ENCODE measurements around the gene NKX2-4.
A peak's percentile ranks its signal among the peaks of the same experiment; 100 is the strongest.

The NKX2-4 gene

DNA sequence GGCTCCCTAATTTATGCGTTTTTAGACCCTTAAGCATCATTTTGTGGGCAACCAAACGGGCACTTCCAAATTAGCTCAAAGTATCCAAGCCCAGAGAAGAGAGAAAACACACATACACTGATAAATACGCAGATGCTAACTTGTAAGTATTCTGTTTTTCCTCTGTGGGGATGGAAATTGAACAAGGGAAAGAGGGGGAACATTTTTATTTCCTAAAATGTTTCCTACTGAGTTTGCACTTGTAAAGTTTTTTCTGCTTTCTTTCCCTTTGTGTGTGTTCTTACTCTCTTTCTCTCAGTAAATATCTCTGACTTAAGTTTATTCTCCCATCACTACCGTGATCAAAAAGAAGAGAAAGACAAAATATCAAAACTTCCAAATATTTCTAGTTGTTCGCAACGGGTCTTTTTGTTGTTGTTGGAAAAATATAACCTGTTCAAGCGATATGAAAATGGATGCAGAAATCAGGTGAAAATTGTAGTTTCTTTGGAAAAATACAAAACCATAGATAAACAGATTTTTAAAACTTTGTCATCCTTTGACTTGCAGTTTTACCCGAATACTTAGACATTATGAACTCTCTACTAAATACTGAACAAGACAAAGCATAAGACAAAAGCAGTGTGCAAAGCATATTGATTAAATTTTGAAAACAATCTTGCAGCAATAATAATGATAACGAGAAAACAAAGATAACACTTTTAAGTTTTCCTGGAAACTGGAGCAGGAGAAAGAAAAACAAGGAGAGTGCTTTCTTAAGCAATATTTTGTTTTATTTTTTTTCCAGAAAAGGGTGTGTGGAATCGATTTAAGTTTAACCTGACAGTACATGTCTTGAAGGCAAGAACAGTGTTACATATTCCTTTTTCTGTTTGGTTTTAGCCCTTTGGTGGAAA, 1.0 kb upstream of the NKX2-4 start:
- DNase-seq, result no peak
- TF ChIP-seq GATA1 (IDR thresholded peaks at IDR 0.05; ENCODE audit: low read depth, low read length), result no peak
- TF ChIP-seq POLR2A (IDR thresholded peaks at IDR 0.05; ENCODE audit: low read length), result no peak

DNA sequence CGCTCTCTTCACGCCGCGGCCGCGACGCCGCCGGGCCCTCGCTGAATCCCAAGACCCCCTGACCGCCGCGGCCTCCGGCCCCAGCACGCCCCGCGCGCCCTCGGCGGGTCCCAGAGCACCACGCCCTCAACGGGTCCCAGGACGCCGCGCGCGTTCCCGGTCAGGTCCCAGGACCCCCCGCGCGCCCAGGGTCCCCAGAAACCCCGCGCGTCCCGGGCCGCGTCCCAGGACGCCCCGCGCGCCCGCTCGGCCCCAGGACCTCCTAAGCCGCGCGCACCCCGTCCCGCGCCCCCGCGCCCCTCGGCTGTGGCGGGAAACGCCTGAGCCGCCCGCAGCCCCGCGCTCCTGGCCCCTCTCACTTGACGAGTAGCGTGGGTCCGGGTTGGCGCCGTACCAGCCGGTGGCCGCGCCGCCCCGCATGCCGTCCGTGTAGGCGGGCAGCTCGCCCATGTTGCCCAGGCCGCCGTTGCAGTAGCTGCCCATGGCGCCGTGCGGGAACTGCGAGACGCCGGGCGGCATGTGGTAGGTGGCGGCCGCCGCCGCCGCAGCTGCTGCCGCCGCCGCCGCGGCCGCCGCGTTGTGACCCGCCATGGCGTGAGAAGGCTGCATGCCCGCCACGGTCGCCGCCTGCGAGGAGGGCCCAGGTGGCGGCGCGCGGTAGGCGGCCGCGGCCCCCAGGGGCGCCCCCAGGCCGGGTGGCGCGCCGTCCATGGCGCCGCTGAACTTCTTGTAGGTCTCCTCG, 556 bp downstream of the NKX2-4 start:
- DNase-seq, result peak; percentile 21 to 27
- TF ChIP-seq POLR2A (IDR thresholded peaks at IDR 0.05; ENCODE audit: low read length), result no peak

DNA sequence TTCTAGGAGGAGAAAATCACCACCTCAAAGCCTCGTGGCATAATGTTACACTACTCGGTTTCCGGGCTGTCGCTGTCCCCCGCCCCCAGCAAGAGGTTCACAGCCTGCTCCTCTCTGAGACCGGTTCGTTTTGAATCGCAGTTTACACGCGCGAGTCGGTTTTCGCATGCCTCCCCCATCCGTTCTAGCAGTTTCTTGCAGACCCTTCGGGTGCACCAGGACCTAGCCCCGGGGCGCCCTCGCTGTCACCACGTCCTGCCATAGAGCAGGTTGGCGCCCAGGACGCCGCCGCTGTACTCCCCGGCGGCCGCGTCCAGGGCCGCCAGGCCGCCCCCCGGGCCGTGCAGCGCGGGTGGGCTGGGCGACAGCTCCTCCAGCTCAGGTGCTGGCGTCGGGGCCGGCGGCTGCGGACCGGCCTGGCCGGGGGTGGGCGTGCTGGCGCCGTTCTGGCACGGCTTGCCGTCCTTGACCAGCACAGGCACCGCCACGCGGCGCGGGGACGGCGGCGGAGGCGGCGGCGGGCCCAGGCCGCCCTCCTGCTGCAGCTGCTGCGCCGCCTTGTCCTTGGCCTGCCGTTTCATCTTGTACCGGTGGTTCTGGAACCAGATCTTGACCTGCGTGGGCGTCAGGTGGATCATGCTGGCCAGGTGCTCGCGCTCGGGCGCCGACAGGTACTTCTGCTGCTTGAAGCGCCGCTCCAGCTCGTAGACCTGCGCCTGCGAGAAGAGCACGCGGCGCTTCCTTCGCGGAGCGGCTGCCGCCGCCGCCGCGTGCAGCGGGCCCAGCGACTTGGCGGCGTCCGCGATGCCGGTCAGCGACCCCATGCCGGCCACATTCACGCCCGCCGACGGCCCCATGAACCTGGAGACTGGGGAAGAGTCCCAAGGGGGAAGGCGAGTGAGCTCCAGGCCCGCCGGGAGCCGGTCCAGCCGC, 1.4 kb downstream of the NKX2-4 start:
- no peak for TF ChIP-seq POLR2A (IDR thresholded peaks at IDR 0.05; ENCODE audit: low read length)
- TF ChIP-seq GATA1 (IDR thresholded peaks at IDR 0.05; ENCODE audit: low read depth, low read length), result no peak
- peak; percentile 34 to 40 for DNase-seq

DNA sequence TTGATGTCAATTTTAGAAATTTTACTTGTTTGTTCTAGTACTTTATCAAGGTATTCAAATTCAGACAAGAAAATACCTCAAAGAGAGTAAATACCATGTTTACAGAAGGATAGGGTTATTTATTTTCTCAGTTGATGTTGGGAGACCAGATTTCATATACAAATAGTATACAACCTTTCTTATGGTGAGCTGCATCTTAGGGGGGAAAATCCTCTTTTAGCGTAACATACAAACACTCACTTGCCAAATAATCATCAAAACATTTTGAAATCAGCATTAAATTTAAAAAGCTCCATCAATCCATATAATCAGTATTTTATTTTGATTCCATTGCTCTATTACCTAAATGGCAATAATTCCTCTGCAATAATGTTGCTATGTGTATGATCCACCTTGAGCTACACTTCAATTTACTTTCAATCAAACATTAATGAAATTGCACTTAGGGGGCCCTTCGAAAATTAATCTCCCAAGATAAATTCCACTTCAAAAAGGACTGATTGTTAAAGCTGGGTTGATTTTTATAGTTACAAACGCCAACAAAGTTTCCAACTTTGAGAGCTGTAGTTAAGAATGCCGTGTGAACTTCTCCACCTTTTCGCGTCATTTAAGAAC, 2.2 kb downstream of the NKX2-4 start:
- DNase-seq, result peak in 1 of 2 experiments; percentile 27
- TF ChIP-seq GATA1 (IDR thresholded peaks at IDR 0.05; ENCODE audit: low read depth, low read length) (no peak), POLR2A (IDR thresholded peaks at IDR 0.05; ENCODE audit: low read length) (no peak)

DNA sequence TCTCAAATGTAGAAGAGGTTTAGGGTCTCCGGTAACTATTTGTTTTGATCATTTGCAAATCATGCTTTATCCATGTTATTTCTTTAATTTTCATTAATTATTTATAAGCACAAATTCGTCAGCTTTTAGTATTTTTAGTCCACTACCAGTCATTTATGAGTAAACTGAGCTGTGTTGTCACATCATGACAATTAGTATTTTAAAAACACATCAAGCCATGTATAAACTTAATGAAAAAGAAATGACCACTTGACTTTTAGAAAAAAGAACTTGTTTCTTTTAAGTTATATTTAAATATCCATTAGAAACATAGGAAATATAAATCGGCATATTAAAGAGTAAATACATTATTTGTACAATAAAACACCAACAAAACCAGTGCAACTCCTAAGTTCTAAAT, 2.8 kb downstream of the NKX2-4 start:
- no peak for TF ChIP-seq GATA1 (IDR thresholded peaks at IDR 0.05; ENCODE audit: low read depth, low read length)
- no peak for TF ChIP-seq POLR2A (IDR thresholded peaks at IDR 0.05; ENCODE audit: low read length)
- no peak for DNase-seq

DNA sequence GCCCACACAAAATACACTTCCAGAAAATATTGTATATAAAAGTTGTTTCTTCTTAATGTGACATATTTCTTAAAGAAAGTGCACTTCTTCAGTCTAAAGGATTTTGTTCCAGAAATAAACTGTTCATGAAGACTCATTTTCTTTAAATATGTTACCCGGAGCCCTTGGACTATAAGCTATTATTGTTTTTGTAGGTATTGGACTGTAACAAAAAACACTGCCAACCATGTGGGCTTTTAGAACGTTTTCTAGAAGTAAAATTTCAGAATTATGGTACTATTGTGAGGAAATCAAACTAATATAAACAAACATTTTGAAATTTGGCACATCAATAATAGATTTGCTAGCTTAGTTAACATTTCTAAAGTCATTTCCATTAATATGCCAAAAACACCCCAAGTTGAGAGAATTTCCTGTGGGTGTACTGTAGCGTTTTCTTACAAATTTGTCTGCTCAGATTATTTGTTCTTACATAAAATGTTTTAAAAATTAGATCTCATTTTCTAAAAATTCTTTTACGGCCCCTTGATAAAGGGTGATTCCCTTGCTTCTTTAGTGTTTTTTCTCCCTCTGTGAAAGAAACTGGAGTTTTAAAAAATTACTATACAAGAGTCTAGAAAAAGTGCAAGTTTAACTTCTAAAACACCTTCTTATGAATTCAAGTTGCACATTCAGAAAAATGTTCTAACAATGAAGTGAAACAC, 3.4 kb downstream of the NKX2-4 start:
- DNase-seq, result peak in 1 of 2 experiments; percentile 28
- TF ChIP-seq GATA1 (IDR thresholded peaks at IDR 0.05; ENCODE audit: low read depth, low read length), result no peak
- no peak for TF ChIP-seq POLR2A (IDR thresholded peaks at IDR 0.05; ENCODE audit: low read length)

DNA sequence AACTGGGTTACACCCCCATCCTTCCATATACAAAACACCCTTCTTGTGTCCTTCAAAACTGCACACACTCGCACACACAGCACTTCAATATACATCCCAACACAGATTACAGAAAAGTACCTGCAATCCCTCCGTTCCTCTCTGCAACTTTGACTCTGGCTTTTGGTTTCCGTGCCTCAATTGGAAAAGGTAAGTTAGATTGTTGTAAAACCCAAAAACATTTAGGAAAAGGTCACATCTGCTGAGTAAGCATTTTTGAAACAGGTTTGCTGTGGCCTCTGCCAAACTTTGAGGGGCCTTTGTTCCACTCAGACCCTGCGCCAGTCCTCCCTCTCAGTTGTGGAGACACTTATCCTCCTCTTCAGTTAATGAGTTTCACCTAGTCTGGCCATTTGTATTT, 4.2 kb downstream of the NKX2-4 start:
- DNase-seq, result peak in 1 of 2 experiments; percentile 7
- TF ChIP-seq POLR2A (IDR thresholded peaks at IDR 0.05; ENCODE audit: low read length) (no peak), GATA1 (IDR thresholded peaks at IDR 0.05; ENCODE audit: low read depth, low read length) (no peak)

DNA sequence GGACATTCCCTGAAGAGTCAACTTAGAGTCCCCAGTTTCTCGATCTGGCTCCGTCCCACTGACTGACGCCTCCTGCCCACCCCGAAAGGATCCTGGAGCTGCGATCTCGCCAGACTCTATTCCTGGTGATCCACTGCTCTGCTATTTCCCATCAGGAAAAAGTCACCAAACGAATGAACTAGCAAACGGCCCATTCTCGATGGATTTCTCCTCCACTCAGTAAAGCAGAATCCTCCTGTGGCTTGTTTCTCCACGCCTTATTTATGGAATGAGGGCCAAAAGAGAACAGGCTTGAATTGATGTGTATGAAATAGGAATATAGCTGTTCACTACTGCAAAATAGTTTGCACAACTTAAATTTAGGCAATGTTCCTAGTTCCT, 5.4 kb downstream of the NKX2-4 start:
- DNase-seq, result peak in 1 of 2 experiments; percentile 23
- TF ChIP-seq GATA1 (IDR thresholded peaks at IDR 0.05; ENCODE audit: low read depth, low read length), result no peak
- no peak for TF ChIP-seq POLR2A (IDR thresholded peaks at IDR 0.05; ENCODE audit: low read length)

DNA sequence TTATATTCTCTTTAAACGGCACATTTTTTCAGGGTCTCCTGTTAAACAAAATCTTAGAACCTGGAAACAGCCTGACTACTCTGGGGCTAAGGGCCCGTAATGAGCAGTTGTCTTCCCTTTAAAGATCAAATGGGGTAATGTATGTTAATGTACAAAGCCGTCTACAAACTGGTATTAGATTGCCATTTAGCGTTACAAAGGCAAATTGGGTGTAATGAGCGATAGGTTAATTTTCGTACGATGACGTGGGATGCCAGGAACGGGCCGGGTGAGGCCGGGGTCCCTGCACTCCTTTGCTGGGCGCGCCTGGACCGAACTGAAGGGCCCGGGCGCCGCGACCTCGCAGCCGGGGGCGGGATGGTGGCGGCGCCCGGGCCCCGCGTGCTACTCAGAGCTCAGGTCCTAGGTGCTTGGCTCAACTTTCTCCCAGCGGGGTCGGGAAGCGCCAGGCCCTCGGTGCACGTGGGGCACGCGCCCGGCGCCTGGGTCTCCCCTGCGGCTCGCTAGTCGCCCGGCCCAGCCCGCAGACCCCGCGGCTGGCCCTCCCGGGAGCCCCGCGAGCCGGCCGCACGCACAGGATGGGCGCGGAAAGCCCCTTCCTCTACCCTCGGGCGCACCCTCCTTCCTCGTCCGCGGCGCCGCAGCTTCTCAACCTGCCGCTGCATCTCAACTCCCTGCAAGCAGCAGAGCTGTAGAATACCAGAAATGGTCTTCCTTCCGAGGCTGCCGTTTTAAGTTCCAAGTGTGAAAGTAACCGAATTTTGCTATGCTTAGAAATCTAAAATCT, 5.9 kb downstream of the NKX2-4 start:
- DNase-seq, result peak in 1 of 2 experiments; percentile 23
- TF ChIP-seq POLR2A (IDR thresholded peaks at IDR 0.05; ENCODE audit: low read length), result no peak
- TF ChIP-seq GATA1 (IDR thresholded peaks at IDR 0.05; ENCODE audit: low read depth, low read length), result no peak

DNA sequence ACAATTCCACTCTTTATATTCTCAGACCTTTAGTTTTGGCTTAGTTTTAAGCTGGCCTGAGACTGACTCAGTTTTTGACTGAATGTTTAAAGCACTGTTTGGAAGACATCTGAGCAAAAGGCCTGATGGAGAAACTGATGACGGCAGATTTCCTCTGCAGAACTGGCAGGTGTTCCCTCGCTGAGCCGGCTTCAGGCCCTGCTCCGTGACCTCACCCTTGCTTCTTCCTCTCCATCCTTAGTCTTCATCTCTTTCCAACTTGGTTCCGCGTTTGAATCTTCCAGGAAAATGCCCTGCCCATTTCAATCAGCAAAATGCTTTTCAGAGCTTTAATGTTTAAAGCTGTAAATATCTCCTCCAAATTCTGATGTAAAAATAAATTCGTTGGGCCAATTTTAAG, 6.6 kb downstream of the NKX2-4 start:
- TF ChIP-seq GATA1 (IDR thresholded peaks at IDR 0.05; ENCODE audit: low read depth, low read length), result no peak
- no peak for DNase-seq

DNA sequence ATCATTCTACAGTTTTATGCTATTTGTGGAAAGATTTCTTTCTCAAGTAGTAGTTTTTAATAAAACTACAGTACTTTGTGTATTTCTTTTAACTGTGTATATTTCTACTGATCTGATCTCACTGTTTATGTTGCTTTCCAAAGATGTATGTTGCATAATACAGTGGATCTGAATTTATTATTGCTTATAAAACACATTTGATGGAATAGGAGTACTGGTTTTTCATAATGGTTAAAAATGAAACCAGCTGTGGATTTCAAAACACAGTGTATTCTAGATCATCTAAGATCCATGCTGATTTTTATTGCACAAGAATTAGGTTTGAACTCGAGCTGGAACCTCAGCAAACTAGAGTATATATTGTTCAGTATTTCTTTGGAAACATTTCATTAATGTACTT, 8.0 kb downstream of the NKX2-4 start:
- no peak for DNase-seq
- TF ChIP-seq GATA1 (IDR thresholded peaks at IDR 0.05; ENCODE audit: low read depth, low read length), result no peak
- TF ChIP-seq POLR2A (IDR thresholded peaks at IDR 0.05; ENCODE audit: low read length), result no peak

DNA sequence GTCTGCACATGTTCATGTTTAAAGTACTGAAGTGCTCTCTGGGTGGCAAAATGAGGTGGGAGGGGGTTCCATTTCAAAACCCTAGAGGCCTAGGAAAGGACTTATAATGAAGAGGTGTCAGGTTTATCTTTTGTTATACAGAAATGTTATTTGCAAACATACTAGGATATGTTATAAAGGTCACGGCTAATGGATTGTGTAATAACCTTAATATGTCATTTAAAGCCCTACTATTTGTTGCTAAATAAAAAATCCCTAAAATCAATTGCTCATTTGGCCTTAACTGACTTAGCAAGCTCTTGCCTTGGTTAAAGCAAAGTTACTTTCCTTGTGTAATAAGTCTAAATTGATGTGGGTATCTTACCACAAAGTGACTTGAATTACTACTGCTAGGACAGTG, 8.8 kb downstream of the NKX2-4 start:
- no peak for DNase-seq
- no peak for TF ChIP-seq GATA1 (IDR thresholded peaks at IDR 0.05; ENCODE audit: low read depth, low read length)
- no peak for TF ChIP-seq POLR2A (IDR thresholded peaks at IDR 0.05; ENCODE audit: low read length)

Measured in erythroblast (primary cell).